ENCODE data around the gene LOXL1.

DNA sequence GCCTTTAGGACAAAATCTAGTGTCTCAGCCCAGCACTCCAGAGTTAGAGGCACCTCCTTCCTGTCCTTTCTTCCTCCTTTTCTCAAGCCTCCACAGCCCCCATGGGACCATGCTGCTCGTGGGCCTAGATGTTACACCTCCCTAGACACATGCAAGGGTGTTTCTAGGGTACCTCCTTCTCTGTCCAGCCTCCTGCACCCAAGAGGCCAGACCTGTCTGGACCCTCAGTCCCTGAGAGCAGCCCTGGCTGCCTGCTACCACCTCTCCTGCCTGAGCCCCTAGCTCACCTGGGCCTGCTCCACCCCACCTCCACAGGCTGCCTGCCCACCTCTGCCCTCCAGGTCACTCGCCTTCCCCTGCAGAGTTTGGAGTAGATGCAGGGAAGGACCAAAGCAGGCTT, 5.2 kb downstream of the LOXL1 start:
- TF ChIP-seq, protein P1, sequence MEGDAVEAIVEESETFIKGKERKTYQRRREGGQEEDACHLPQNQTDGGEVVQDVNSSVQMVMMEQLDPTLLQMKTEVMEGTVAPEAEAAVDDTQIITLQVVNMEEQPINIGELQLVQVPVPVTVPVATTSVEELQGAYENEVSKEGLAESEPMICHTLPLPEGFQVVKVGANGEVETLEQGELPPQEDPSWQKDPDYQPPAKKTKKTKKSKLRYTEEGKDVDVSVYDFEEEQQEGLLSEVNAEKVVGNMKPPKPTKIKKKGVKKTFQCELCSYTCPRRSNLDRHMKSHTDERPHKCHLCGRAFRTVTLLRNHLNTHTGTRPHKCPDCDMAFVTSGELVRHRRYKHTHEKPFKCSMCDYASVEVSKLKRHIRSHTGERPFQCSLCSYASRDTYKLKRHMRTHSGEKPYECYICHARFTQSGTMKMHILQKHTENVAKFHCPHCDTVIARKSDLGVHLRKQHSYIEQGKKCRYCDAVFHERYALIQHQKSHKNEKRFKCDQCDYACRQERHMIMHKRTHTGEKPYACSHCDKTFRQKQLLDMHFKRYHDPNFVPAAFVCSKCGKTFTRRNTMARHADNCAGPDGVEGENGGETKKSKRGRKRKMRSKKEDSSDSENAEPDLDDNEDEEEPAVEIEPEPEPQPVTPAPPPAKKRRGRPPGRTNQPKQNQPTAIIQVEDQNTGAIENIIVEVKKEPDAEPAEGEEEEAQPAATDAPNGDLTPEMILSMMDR (IDR thresholded peaks at IDR 0.05), result no peak
- TF ChIP-seq POLR2A (IDR thresholded peaks at IDR 0.05) (no peak), POLR2AphosphoS5 (IDR thresholded peaks at IDR 0.05) (no peak)

Measured in suprapubic skin (tissue), 4 donors.